SK-N-SH treated with all-trans-retinoic acid at 6 μM for 48 hours (cell line): ENCODE measurements around the gene FBLIM1.

Experiments used
- ATAC-seq: fragments of 200-7000 bp; cut with Tn5 transposase; 3 replicates; pipeline ENCODE4 v1.9.1; 2020; ENCODE audit warnings: mild to moderate bottlenecking, moderate library complexity
- ARNTL ChIP-seq: fragments of 450-650 bp; formaldehyde crosslinking; IDR thresholded peaks from 2 replicates; pipeline ENCODE4 v1.5.0; 2020; ENCODE audit warnings: low read depth, mild to moderate bottlenecking, moderate library complexity, borderline replicate concordance
- BACH2 ChIP-seq: fragments of 250-450 bp; sonication (Bioruptor Pico); IDR thresholded peaks from 2 replicates; pipeline ENCODE4 v1.9.0; 2021; ENCODE audit warnings: mild to moderate bottlenecking, borderline replicate concordance
- CREB5 ChIP-seq: fragments of 250-450 bp; sonication (Bioruptor Pico); IDR thresholded peaks from 2 replicates; pipeline ENCODE4 v1.5.1; 2020; ENCODE audit warnings: low read depth, mild to moderate bottlenecking, moderate library complexity
- CSRNP3 ChIP-seq: fragments of 250-450 bp; sonication (Bioruptor Pico); IDR thresholded peaks from 2 replicates; pipeline ENCODE4 v1.5.1; 2021; ENCODE audit warnings: mild to moderate bottlenecking, moderate library complexity
- ESRRG ChIP-seq: fragments of 250-450 bp; sonication (Bioruptor Pico); IDR thresholded peaks from 2 replicates; pipeline ENCODE4 v1.6.1; 2021; ENCODE audit warnings: mild to moderate bottlenecking
- GLIS3 ChIP-seq: fragments of 250-450 bp; sonication (Bioruptor Pico); IDR thresholded peaks from 2 replicates; pipeline ENCODE4 v1.5.0; 2020; ENCODE audit warnings: mild to moderate bottlenecking, moderate library complexity
- PATZ1 ChIP-seq: fragments of 250-450 bp; sonication (Bioruptor Pico); IDR thresholded peaks from 2 replicates; pipeline ENCODE4 v1.8.0; 2020; ENCODE audit warnings: mild to moderate bottlenecking, moderate library complexity, borderline replicate concordance
- POU6F1 ChIP-seq: fragments of 250-450 bp; sonication (Bioruptor Pico); IDR thresholded peaks from 2 replicates; pipeline ENCODE4 v1.8.0; 2021; ENCODE audit warnings: low read depth, mild to moderate bottlenecking, moderate library complexity, borderline replicate concordance
- PPARA ChIP-seq: fragments of 250-450 bp; sonication (Bioruptor Pico); IDR thresholded peaks from 2 replicates; pipeline ENCODE4 v1.5.0; 2020; ENCODE audit warnings: mild to moderate bottlenecking, borderline replicate concordance
- RARB ChIP-seq: fragments of 250-450 bp; sonication (Bioruptor Pico); IDR thresholded peaks from 2 replicates; pipeline ENCODE4 v1.8.0; 2021; ENCODE audit warnings: mild to moderate bottlenecking, moderate library complexity
- SNAI2 ChIP-seq: fragments of 250-450 bp; sonication (Bioruptor Pico); IDR thresholded peaks from 2 replicates; pipeline ENCODE4 v1.5.0; 2020; ENCODE audit warnings: mild to moderate bottlenecking, moderate library complexity
- TCF4 ChIP-seq: fragments of 250-450 bp; sonication (Bioruptor Pico); IDR thresholded peaks from 2 replicates; pipeline ENCODE4 v1.8.0; 2021; ENCODE audit warnings: mild to moderate bottlenecking, moderate library complexity, borderline replicate concordance
- TOX ChIP-seq: fragments of 250-450 bp; sonication (Bioruptor Pico); IDR thresholded peaks from 2 replicates; pipeline ENCODE4 v1.8.0; 2021; ENCODE audit warnings: mild to moderate bottlenecking, moderate library complexity, borderline replicate concordance
- TSHZ2 ChIP-seq: fragments of 250-450 bp; sonication (Bioruptor Pico); IDR thresholded peaks from 2 replicates; pipeline ENCODE4 v1.5.0; 2020; ENCODE audit warnings: mild to moderate bottlenecking, moderate library complexity
- ZC3H10 ChIP-seq: fragments of 250-450 bp; sonication (Bioruptor Pico); IDR thresholded peaks from 2 replicates; pipeline ENCODE4 v1.5.1; 2021; ENCODE audit warnings: mild to moderate bottlenecking, moderate library complexity
- ZFP3 ChIP-seq: fragments of 250-450 bp; sonication (Bioruptor Pico); IDR thresholded peaks from 2 replicates; pipeline ENCODE4 v1.5.0; 2020; ENCODE audit warnings: mild to moderate bottlenecking, moderate library complexity
- ZFP30 ChIP-seq: fragments of 450-650 bp; formaldehyde crosslinking; IDR thresholded peaks from 2 replicates; pipeline ENCODE4 v1.5.0; 2022; ENCODE audit warnings: mild to moderate bottlenecking, moderate library complexity
- ZNF70 ChIP-seq: fragments of 450-650 bp; formaldehyde crosslinking; IDR thresholded peaks from 2 replicates; pipeline ENCODE4 v1.5.0; 2020; ENCODE audit warnings: mild to moderate bottlenecking, moderate library complexity
- ZNF8 ChIP-seq: fragments of 450-650 bp; formaldehyde crosslinking; IDR thresholded peaks from 2 replicates; pipeline ENCODE4 v1.5.0; 2020; ENCODE audit warnings: mild to moderate bottlenecking, moderate library complexity

Gene FBLIM1

GRCh38 chr1:15730936-15731335, 27.7 kb upstream of the FBLIM1 start:
- ATAC-seq, result no peak

More at GRCh38 chr1:15730936-15731335, 27.7 kb upstream of the FBLIM1 start:
- no peak for TF ChIP-seq GLIS3 (CRISPR knock-in tag)
- TF ChIP-seq CSRNP3 (CRISPR knock-in tag), result no peak
- no peak for TF ChIP-seq SNAI2 (CRISPR knock-in tag)
- TF ChIP-seq CREB5 (CRISPR knock-in tag), result no peak
- no peak for TF ChIP-seq ZC3H10 (CRISPR knock-in tag)
- no peak for TF ChIP-seq ZFP30 (CRISPR knock-in tag)
- TF ChIP-seq TCF4 (CRISPR knock-in tag), result no peak
- no peak for TF ChIP-seq RARB (CRISPR knock-in tag)
- no peak for TF ChIP-seq TOX (CRISPR knock-in tag)
- no peak for TF ChIP-seq ZNF8 (CRISPR knock-in tag)
- no peak for TF ChIP-seq ZFP3
- TF ChIP-seq POU6F1 (CRISPR knock-in tag), result no peak
- no peak for TF ChIP-seq BACH2 (CRISPR knock-in tag)
- no peak for TF ChIP-seq PATZ1 (CRISPR knock-in tag)
- no peak for TF ChIP-seq PPARA (CRISPR knock-in tag)
- no peak for TF ChIP-seq ARNTL (CRISPR knock-in tag)
- TF ChIP-seq ESRRG, result no peak
- TF ChIP-seq ZNF70 (CRISPR knock-in tag), result no peak
- no peak for TF ChIP-seq TSHZ2 (CRISPR knock-in tag)
